ENCODE data around the gene ZSCAN5A. TPM values are rescaled to one million over a fixed set of nuclear protein-coding genes. Genes with fewer than 3 reads are reported as not detected.

ZSCAN5A gene
- total and polyA plus RNA-seq, 2 of the 13 experiments (the other 11 are each of a cell fraction or from before 2014, with no cell fraction given) = 9.5 to 17.8 TPM

DNA sequence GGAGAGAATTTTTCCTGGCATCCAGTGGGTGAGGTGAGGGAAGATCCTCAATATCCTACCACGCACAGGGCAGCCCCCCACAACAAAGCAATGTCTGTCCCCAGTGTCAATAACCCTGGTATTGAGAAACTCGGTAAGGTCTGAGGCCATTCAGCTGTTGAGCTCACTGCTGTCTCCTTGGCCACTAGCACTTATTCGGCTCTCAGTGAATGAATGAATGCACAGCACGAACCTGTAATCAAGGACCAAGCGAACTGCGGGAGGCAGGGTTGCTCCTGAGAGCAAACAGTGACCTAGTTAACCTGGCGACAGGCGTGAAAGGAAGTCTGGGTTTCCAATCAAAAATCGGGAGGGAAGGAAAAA lies 640 bp downstream of the ZSCAN5A start (continued):
- TF ChIP-seq, protein P1, sequence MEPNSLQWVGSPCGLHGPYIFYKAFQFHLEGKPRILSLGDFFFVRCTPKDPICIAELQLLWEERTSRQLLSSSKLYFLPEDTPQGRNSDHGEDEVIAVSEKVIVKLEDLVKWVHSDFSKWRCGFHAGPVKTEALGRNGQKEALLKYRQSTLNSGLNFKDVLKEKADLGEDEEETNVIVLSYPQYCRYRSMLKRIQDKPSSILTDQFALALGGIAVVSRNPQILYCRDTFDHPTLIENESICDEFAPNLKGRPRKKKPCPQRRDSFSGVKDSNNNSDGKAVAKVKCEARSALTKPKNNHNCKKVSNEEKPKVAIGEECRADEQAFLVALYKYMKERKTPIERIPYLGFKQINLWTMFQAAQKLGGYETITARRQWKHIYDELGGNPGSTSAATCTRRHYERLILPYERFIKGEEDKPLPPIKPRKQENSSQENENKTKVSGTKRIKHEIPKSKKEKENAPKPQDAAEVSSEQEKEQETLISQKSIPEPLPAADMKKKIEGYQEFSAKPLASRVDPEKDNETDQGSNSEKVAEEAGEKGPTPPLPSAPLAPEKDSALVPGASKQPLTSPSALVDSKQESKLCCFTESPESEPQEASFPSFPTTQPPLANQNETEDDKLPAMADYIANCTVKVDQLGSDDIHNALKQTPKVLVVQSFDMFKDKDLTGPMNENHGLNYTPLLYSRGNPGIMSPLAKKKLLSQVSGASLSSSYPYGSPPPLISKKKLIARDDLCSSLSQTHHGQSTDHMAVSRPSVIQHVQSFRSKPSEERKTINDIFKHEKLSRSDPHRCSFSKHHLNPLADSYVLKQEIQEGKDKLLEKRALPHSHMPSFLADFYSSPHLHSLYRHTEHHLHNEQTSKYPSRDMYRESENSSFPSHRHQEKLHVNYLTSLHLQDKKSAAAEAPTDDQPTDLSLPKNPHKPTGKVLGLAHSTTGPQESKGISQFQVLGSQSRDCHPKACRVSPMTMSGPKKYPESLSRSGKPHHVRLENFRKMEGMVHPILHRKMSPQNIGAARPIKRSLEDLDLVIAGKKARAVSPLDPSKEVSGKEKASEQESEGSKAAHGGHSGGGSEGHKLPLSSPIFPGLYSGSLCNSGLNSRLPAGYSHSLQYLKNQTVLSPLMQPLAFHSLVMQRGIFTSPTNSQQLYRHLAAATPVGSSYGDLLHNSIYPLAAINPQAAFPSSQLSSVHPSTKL (CRISPR knock-in tag; IDR thresholded peaks at IDR 0.05) = peak; percentile 37; the same call in 1 of the 2 replicates
- TF ChIP-seq, protein P2, sequence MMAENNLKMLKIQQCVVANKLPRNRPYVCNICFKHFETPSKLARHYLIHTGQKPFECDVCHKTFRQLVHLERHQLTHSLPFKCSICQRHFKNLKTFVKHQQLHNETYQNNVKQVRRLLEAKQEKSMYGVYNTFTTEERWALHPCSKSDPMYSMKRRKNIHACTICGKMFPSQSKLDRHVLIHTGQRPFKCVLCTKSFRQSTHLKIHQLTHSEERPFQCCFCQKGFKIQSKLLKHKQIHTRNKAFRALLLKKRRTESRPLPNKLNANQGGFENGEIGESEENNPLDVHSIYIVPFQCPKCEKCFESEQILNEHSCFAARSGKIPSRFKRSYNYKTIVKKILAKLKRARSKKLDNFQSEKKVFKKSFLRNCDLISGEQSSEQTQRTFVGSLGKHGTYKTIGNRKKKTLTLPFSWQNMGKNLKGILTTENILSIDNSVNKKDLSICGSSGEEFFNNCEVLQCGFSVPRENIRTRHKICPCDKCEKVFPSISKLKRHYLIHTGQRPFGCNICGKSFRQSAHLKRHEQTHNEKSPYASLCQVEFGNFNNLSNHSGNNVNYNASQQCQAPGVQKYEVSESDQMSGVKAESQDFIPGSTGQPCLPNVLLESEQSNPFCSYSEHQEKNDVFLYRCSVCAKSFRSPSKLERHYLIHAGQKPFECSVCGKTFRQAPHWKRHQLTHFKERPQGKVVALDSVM (CRISPR knock-in tag; IDR thresholded peaks at IDR 0.05) = no peak
- TF ChIP-seq RBM22 (optimal IDR thresholded peaks at IDR 0.05; ENCODE audit: low read length) = no peak
- no peak for TF ChIP-seq ATF7 (IDR thresholded peaks at IDR 0.05)
- TF ChIP-seq ATF7 (CRISPR knock-in tag; IDR thresholded peaks at IDR 0.05) = no peak
- TF ChIP-seq ZSCAN30 (CRISPR knock-in tag; IDR thresholded peaks at IDR 0.05) = no peak
- TF ChIP-seq ZNF891 (CRISPR knock-in tag; IDR thresholded peaks at IDR 0.05) = no peak
- TF ChIP-seq, protein P3, sequence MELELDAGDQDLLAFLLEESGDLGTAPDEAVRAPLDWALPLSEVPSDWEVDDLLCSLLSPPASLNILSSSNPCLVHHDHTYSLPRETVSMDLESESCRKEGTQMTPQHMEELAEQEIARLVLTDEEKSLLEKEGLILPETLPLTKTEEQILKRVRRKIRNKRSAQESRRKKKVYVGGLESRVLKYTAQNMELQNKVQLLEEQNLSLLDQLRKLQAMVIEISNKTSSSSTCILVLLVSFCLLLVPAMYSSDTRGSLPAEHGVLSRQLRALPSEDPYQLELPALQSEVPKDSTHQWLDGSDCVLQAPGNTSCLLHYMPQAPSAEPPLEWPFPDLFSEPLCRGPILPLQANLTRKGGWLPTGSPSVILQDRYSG (CRISPR knock-in tag; IDR thresholded peaks at IDR 0.05) = no peak
- TF ChIP-seq, protein P4, sequence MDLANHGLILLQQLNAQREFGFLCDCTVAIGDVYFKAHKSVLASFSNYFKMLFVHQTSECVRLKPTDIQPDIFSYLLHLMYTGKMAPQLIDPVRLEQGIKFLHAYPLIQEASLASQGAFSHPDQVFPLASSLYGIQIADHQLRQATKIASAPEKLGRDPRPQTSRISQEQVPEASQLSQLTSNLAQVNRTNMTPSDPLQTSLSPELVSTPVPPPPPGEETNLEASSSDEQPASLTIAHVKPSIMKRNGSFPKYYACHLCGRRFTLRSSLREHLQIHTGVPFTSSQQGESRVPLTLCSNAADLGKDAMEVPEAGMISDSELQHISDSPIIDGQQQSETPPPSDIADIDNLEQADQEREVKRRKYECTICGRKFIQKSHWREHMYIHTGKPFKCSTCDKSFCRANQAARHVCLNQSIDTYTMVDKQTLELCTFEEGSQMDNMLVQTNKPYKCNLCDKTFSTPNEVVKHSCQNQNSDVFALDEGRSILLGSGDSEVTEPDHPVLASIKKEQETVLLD (CRISPR knock-in tag; IDR thresholded peaks at IDR 0.05; ENCODE audit: low read depth) = no peak
- no peak for TF ChIP-seq KDM4B (CRISPR knock-in tag; IDR thresholded peaks at IDR 0.05)
- no peak for TF ChIP-seq SRY (CRISPR knock-in tag; IDR thresholded peaks at IDR 0.05)
- no peak for TF ChIP-seq HDAC2 (CRISPR knock-in tag; IDR thresholded peaks at IDR 0.05)
- TF ChIP-seq, protein P5, sequence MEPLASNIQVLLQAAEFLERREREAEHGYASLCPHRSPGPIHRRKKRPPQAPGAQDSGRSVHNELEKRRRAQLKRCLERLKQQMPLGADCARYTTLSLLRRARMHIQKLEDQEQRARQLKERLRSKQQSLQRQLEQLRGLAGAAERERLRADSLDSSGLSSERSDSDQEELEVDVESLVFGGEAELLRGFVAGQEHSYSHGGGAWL (CRISPR knock-in tag; IDR thresholded peaks at IDR 0.05) = no peak
- TF ChIP-seq, protein P6, sequence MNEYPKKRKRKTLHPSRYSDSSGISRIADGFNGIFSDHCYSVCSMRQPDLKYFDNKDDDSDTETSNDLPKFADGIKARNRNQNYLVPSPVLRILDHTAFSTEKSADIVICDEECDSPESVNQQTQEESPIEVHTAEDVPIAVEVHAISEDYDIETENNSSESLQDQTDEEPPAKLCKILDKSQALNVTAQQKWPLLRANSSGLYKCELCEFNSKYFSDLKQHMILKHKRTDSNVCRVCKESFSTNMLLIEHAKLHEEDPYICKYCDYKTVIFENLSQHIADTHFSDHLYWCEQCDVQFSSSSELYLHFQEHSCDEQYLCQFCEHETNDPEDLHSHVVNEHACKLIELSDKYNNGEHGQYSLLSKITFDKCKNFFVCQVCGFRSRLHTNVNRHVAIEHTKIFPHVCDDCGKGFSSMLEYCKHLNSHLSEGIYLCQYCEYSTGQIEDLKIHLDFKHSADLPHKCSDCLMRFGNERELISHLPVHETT (CRISPR knock-in tag; conservative IDR thresholded peaks at IDR 0.05) = no peak

Data from HepG2 (cell line).